ENCODE results near the gene MTUS2. TPM values are rescaled to one million over a fixed set of nuclear protein-coding genes. Genes with fewer than 3 reads are reported as not detected.

The MTUS2 gene
- total RNA-seq, 4 donors from 2014 or later, result 0.26 to 0.72 (median 0.38) TPM; not detected in 1

GRCh38 chr13:29164116-29164515, 344.0 kb downstream of the MTUS2 start:
- H3K27me3 ChIP-seq, result no peaks in the 10 kb centered on the region
- H3K4me3 ChIP-seq, result no peak overlapping the region
- TF ChIP-seq POLR2AphosphoS5 (IDR thresholded peaks at IDR 0.05) (no peak), POLR2A (IDR thresholded peaks at IDR 0.05) (no peak), CTCF (IDR thresholded peaks at IDR 0.05) (no peak), EP300 (IDR thresholded peaks at IDR 0.05) (no peak)
- no peak overlapping the region for H3K27ac ChIP-seq
- DNase-seq (ENCODE audit: low spot score in 2 of 2), result no peak
- 89% methylated on average over 7 of the region's 7 CpGs for whole genome bisulfite sequencing
- H3K36me3 ChIP-seq, result no peaks in the 10 kb centered on the region
- H3K9me3 ChIP-seq, result no peaks in the 10 kb centered on the region
- H3K4me1 ChIP-seq, result no peaks in the 10 kb centered on the region

- Histone ChIP-seq H3K9me3 (no peaks in the 10 kb centered on the region), H3K4me1 (no peaks in the 10 kb centered on the region), H3K4me3 (no peak overlapping the region), H3K36me3 (no peaks in the 10 kb centered on the region), H3K27me3 (no peaks in the 10 kb centered on the region), H3K27ac (no peak overlapping the region)
- no peak for DNase-seq (ENCODE audit: low spot score in 2 of 2)
- no peak for TF ChIP-seq POLR2AphosphoS5 (IDR thresholded peaks at IDR 0.05)
- no peak for TF ChIP-seq CTCF (IDR thresholded peaks at IDR 0.05)
- TF ChIP-seq EP300 (IDR thresholded peaks at IDR 0.05), result no peak
- TF ChIP-seq POLR2A (IDR thresholded peaks at IDR 0.05), result no peak
- 89% methylated on average over 3 of the region's 3 CpGs for whole genome bisulfite sequencing
These were observed 345.1 kb downstream of the MTUS2 start for GRCh38 chr13:29165216-29165615.

- no peak for TF ChIP-seq EP300 (IDR thresholded peaks at IDR 0.05)
- no peak for TF ChIP-seq POLR2AphosphoS5 (IDR thresholded peaks at IDR 0.05)
- TF ChIP-seq CTCF (IDR thresholded peaks at IDR 0.05), result no peak
- no peak for TF ChIP-seq POLR2A (IDR thresholded peaks at IDR 0.05)
- no peaks in the 10 kb centered on the region for H3K4me1 ChIP-seq
These were observed 345.7 kb downstream of the MTUS2 start for GRCh38 chr13:29165840-29166239.

GRCh38 chr13:29170436-29171082, 350.4 kb downstream of the MTUS2 start:
- H3K4me1 ChIP-seq, result no peaks in the 10 kb centered on the region
- no peak for TF ChIP-seq EP300 (IDR thresholded peaks at IDR 0.05)
- TF ChIP-seq POLR2A (IDR thresholded peaks at IDR 0.05), result no peak
- no peak for TF ChIP-seq CTCF (IDR thresholded peaks at IDR 0.05)
- TF ChIP-seq POLR2AphosphoS5 (IDR thresholded peaks at IDR 0.05), result no peak
- H3K9me3 ChIP-seq, result no peaks in the 10 kb centered on the region
- no peak for DNase-seq (ENCODE audit: low spot score in 2 of 2)
- no peaks in the 10 kb centered on the region for H3K27me3 ChIP-seq
- H3K36me3 ChIP-seq, result no peaks in the 10 kb centered on the region
- H3K4me3 ChIP-seq, result no peak overlapping the region
- 45% methylated on average over 4 of the region's 4 CpGs for WGBS
- no peak overlapping the region for H3K27ac ChIP-seq

More at GRCh38 chr13:29165840-29166239, 345.7 kb downstream of the MTUS2 start:
- Histone ChIP-seq H3K36me3 (no peaks in the 10 kb centered on the region), H3K4me3 (no peak overlapping the region), H3K9me3 (no peaks in the 10 kb centered on the region), H3K27me3 (no peaks in the 10 kb centered on the region), H3K27ac (no peak overlapping the region)
- WGBS, result 63% methylated on average over 2 of the region's 2 CpGs
- no peak for DNase-seq (ENCODE audit: low spot score in 2 of 2)

GRCh38 chr13:29171244-29171643, 351.1 kb downstream of the MTUS2 start:
- H3K27me3 ChIP-seq, result no peaks in the 10 kb centered on the region
- no peaks in the 10 kb centered on the region for H3K36me3 ChIP-seq
- H3K4me3 ChIP-seq, result no peak overlapping the region
- H3K27ac ChIP-seq, result no peak overlapping the region
- 87% methylated on average over 3 of the region's 3 CpGs for WGBS
- H3K9me3 ChIP-seq, result no peaks in the 10 kb centered on the region
- TF ChIP-seq EP300 (IDR thresholded peaks at IDR 0.05) (no peak), POLR2A (IDR thresholded peaks at IDR 0.05) (no peak), POLR2AphosphoS5 (IDR thresholded peaks at IDR 0.05) (no peak), CTCF (IDR thresholded peaks at IDR 0.05) (no peak)
- no peaks in the 10 kb centered on the region for H3K4me1 ChIP-seq
- DNase-seq (ENCODE audit: low spot score in 2 of 2), result no peak

Measured in suprapubic skin (tissue), 4 donors.